GM12864 (cell line): Measurements from ENCODE around the gene PLEKHA7.
"Not testable (repeated sequence)": the region's sequence is repeated elsewhere in the genome, so short reads cannot be mapped to it uniquely, and the experiment has no call there.

ENCODE experiments used
- DNase-seq: peaks from one replicate; pipeline ENCODE4 v3.0.0-alpha.2; 2011; ENCODE audit warnings: low read depth
- H3K4me3 ChIP-seq: 2 replicates; pipeline ENCODE4 v1.5.1; 2011; ENCODE audit warnings: mild to moderate bottlenecking, low read depth, low read length, control low read depth
- TF ChIP-seq, protein P1 (sequence below): IDR thresholded peaks from 2 replicates; pipeline ENCODE4 v1.5.1; 2011; ENCODE audit warnings: low read depth, mild to moderate bottlenecking, moderate library complexity, low read length, control low read depth, inconsistent platforms; ENCODE audit errors: missing control alignments

PLEKHA7 gene

DNA sequence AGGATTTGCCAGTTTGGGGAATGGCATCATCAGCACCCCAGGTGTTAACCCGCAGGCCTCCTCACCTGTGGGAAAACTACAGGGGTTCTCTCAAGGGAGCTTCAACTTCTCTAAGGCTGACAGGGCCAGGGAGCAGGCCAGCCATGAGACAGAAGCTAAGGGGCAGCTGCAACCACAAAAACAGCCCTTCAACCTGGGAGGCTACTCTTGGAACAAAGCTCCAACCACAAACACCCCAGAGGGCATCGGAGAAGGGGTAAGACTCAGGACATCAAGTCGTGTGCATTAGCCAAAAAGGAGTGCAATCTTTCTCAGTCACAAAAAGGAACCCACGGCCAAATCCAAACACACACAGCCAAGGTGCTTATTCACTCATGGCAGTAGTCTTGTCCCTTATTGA is 103.0 kb downstream of the PLEKHA7 start:
- TF ChIP-seq, protein P1, sequence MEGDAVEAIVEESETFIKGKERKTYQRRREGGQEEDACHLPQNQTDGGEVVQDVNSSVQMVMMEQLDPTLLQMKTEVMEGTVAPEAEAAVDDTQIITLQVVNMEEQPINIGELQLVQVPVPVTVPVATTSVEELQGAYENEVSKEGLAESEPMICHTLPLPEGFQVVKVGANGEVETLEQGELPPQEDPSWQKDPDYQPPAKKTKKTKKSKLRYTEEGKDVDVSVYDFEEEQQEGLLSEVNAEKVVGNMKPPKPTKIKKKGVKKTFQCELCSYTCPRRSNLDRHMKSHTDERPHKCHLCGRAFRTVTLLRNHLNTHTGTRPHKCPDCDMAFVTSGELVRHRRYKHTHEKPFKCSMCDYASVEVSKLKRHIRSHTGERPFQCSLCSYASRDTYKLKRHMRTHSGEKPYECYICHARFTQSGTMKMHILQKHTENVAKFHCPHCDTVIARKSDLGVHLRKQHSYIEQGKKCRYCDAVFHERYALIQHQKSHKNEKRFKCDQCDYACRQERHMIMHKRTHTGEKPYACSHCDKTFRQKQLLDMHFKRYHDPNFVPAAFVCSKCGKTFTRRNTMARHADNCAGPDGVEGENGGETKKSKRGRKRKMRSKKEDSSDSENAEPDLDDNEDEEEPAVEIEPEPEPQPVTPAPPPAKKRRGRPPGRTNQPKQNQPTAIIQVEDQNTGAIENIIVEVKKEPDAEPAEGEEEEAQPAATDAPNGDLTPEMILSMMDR: no peak
- no peak overlapping the region for H3K4me3 ChIP-seq

DNA sequence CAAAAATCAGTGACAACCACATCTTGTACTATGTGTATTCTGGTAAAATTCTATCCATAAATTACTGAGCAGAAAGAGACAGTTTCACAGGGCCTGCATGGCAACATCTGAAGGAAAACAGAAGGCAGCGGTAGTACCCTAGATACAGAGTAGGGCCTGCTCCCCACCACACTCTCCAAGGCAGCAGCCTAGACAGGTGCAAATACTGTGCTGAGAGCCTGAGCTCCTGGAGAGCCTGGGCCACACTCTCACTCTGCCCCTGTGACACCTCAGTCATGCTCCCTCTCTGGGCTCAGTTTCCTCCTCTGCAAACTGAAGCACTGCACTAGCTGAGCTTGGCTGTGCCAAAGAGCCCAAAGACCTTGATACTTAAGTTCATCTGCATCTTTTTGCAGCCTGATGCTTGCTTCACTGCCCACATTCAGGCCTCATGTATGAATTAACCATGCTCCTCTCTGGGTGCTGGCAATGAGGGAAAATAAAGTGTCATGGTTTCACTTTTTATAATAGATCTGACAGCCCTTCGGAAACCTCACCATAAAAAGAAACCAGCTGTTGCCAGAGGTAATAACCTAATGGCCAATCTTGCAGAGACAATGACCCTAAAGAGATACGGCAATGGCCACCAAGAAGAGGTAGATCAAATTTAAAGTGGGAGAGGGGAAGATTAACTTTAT is 104.7 kb downstream of the PLEKHA7 start:
- H3K4me3 ChIP-seq: no peak overlapping the region
- DNase-seq: peak; percentile 38
- TF ChIP-seq, protein P1: no peak

More for the DNA sequence above, 103.0 kb downstream of the PLEKHA7 start:
- DNase-seq: no peak

DNA sequence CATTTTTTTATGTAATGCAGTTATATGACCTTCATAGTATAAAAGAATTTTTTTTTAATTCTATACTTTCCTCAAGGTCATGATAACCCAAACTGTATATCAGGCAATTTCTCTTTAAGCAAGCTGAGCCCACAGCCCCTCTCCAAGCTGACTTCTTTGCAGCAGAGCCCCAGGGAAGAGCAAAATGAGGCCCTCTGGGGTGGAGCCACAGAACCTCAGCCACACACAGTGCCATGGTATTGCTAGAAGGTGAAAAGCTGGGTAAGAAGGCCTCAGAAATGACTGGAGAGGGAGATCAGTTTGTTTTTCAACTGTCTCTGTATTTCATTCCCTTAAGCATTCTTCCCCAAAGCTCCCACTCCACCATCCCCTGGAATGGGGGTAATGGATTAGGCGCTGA is 108.8 kb downstream of the PLEKHA7 start:
- TF ChIP-seq, protein P1: no peak
- no peak for DNase-seq
- no peak overlapping the region for H3K4me3 ChIP-seq

DNA sequence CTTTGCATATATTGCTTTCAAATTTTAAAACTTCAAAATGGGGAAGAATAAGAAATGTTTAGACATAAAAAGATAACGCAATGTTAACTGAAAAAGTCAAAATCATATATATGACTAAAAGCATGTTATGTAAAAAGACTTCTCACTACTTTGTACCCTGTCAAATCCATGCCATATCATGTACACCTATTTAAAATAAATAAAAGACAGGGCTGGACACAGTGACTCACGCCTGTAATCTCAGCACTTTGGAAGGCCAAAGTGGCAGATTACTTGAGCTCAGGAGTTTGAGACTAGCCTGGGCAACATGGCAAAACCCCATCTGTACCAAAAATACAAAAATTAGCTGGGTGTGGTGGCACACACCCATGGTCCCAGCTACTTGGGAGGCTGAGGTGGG is 109.5 kb downstream of the PLEKHA7 start:
- H3K4me3 ChIP-seq, DNase-seq: not testable (repeated sequence)

DNA sequence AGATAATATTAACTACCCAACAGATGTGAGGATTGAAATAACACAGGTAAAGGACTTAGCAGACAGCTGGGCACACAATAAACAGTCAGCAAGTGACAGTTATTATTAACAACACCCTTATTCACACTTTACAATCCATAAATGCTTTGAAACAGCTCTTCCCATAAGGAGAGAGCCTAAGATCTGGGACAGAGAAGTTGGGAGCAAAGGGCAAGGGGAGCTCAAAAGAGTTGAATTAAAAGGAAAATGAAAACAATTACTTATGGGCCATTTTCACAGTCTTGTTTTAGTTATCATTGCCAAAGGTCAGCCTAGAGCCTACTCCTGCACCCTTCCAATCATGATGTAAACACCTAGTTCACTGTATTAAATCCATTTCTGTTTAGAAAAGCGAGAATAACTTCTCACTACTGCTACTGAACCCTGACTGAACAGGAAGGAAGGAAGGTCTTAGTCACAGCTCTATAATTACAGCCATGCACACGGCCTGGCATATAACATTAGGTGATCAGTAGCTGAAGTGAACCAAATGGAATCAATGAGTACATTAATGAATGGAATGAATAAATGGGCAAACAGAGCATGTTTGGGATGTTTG is 111.3 kb downstream of the PLEKHA7 start:
- TF ChIP-seq, protein P1: no peak
- peak; percentile 61 for DNase-seq
- no peak overlapping the region; the same call in 1 of the 2 replicates for H3K4me3 ChIP-seq

DNA sequence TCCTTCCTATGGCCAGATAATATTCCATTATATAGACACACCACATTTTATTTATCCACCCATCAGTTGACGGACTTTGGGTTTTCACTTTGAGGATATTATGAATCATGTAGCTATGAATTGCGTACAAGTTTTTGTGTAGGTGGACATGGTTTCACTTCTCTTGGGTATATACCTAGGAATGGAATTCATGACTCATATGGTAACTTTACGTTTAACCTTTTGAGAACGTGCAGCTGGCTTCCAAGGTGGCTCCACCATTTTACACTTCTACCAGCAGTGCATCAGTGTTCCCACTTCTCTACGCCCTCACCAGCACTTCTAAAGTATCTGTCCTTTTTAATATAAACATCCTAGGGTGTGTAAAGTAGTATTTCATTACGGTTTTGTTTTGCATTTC is 112.0 kb downstream of the PLEKHA7 start:
- H3K4me3 ChIP-seq: no peak overlapping the region
- TF ChIP-seq, protein P1: no peak
- DNase-seq: peak; percentile 91

DNA sequence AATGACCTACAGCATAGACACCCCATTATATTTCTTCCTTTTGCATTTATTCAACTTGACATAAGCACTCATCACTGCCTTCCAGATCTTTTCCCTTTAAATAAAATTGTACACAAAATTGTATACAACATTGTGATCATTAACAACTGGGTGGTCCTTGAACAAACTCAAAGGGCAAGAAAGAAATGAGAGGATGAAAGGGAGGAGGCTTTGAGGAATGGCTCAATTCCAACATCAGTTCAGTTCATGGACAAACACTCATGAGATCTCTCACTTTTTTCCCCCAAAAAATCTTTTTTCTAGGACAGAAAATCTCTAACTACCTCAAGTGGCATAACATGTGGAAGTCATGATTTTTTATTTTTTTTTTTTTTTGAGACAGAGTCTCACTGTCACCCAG is 113.7 kb downstream of the PLEKHA7 start:
- no peak for DNase-seq
- TF ChIP-seq, protein P1: no peak
- H3K4me3 ChIP-seq: no peak overlapping the region
